ENCODE measurements around the gene ALOX5AP.

- TF ChIP-seq CSRNP3 (CRISPR knock-in tag; IDR thresholded peaks at IDR 0.05) (no peak), ARNTL (CRISPR knock-in tag; IDR thresholded peaks at IDR 0.05; ENCODE audit: borderline replicate concordance, low read depth) (no peak)
Observed at GRCh38 chr13:30736461-30737320, 1.3 kb downstream of the ALOX5AP start.

Measured in SK-N-SH treated with all-trans-retinoic acid at 6 μM for 48 hours (cell line).